K562 (cell line): ENCODE results near the gene TRIM23. TPM values are rescaled to one million over a fixed set of nuclear protein-coding genes. Genes with fewer than 3 reads are reported as not detected.

Experiments
- ATAC-seq: fragments of 200-7000 bp; cut with Tn5 transposase; 3 replicates; pipeline ENCODE4 v1.9.1; 2020; ENCODE audit warnings: moderate library complexity
- BruUV-seq: library from RNA; stranded (reverse); fragments of 400-500 nt; replicated peaks from 2 replicates; lab custom pipeline; 2021; lab: Mats Ljungman, UMichigan
- CTCF ChIA-PET: fragments of 300-600 bp; formaldehyde crosslinking; extraction: SDS; loops from one replicate; lab custom pipeline; 2021; ENCODE audit warnings: low intra/inter-chr PET ratio; lab: Yijun Ruan, JAX
- POLR2A ChIA-PET: fragments of 300-600, 350-650 bp; sonication (Branson Sonifier 250); formaldehyde crosslinking; extraction: SDS; loops from one replicate; lab custom pipeline; 2021; ENCODE audit warnings: antibody characterized with exemption, inconsistent platforms; lab: Yijun Ruan, JAX
- DNase-seq, 4 experiments: peaks; one replicate each; pipeline versions ENCODE4 v3.0.0 to v3.0.0-alpha.2; 2011 to 2018; ENCODE audit warnings: low spot score in 3 of 4, mixed read lengths in 3 of 4; ENCODE audit errors: extremely low read depth in 1 of 4
- FAIRE-seq: peaks from 2 replicates; lab custom pipeline; 2011; peaks lifted over from hg19 to GRCh38; lab: Jason Lieb, UNC
- H2AFZ ChIP-seq: 2 replicates; pipeline ENCODE4 v1.6.0; 2011; ENCODE audit warnings: low read depth, low read length, control low read depth, inconsistent platforms
- H3K27ac ChIP-seq: fragments of 200-600 bp; 3 replicates; pipeline ENCODE4 v1.8.0; 2011; ENCODE audit warnings: low read depth, mild to moderate bottlenecking, control low read depth, inconsistent platforms, low read length, moderate library complexity, mixed read lengths; ENCODE audit errors: extremely low read depth
- H3K27me3 ChIP-seq, 2 experiments: fragments of 300-600 bp in 1 of 2; 2 replicates in 1 of 2; 3 replicates in 1 of 2; pipeline versions ENCODE4 v1.6.0 to v1.8.0; 2011; ENCODE audit warnings: inconsistent platforms in 2 of 2, low read length in 2 of 2, mild to moderate bottlenecking in 1 of 2, mixed read lengths in 1 of 2, moderate library complexity in 1 of 2; ENCODE audit not compliant: control insufficient read depth in 2 of 2, insufficient read depth in 2 of 2
- H3K36me3 ChIP-seq: fragments of 300-600 bp; 3 replicates; pipeline ENCODE4 v1.8.0; 2011; ENCODE audit warnings: mild to moderate bottlenecking, low read length, inconsistent platforms; ENCODE audit not compliant: control insufficient read depth, insufficient read depth
- H3K4me1 ChIP-seq, 2 experiments: fragments of 200-600 bp in 1 of 2; replicated peaks in 1 of 2; 2 replicates in 1 of 2; 3 replicates in 1 of 2; pipeline versions ENCODE4 v1.5.1 to v1.8.0; 2011; ENCODE audit warnings: inconsistent platforms in 2 of 2, low read length in 2 of 2, mild to moderate bottlenecking in 1 of 2, mixed read lengths in 1 of 2, moderate library complexity in 1 of 2; ENCODE audit not compliant: control insufficient read depth in 2 of 2, insufficient read depth in 2 of 2
- H3K4me2 ChIP-seq: 2 replicates; pipeline ENCODE4 v1.6.1; 2011; ENCODE audit warnings: low read length, control low read depth, inconsistent platforms, mixed read lengths; ENCODE audit not compliant: insufficient read depth
- H3K4me3 ChIP-seq: fragments of 200-600 bp; sonication (generic), shearing (Covaris generic); 2 replicates; pipeline ENCODE4 v1.5.1; 2016; ENCODE audit warnings: control low read depth, inconsistent platforms
- H3K79me2 ChIP-seq: fragments of 200-600 bp; 3 replicates; pipeline ENCODE4 v1.8.0; 2011; ENCODE audit warnings: low read length, inconsistent platforms; ENCODE audit not compliant: control insufficient read depth, insufficient read depth
- H3K9ac ChIP-seq, 2 experiments: 2 replicates each; pipeline versions ENCODE4 v1.6.0 to v1.6.1; 2011; ENCODE audit warnings: low read depth in 2 of 2, low read length in 2 of 2, control low read depth in 1 of 2, inconsistent platforms in 1 of 2, mild to moderate bottlenecking in 1 of 2, mixed read lengths in 1 of 2; ENCODE audit not compliant: insufficient read depth in 1 of 2
- H3K9me1 ChIP-seq: one replicate; pipeline ENCODE4 v1.6.0; 2011; ENCODE audit warnings: inconsistent platforms, mild to moderate bottlenecking, low read length, moderate library complexity; ENCODE audit not compliant: control insufficient read depth, insufficient read depth
- H3K9me3 ChIP-seq: replicated peaks from 2 replicates; pipeline ENCODE4 v1.5.1; 2011; ENCODE audit warnings: low read depth, low read length, inconsistent platforms; ENCODE audit not compliant: control insufficient read depth, insufficient read depth
- H4K20me1 ChIP-seq: replicated peaks from 2 replicates; pipeline ENCODE4 v1.6.1; 2011; ENCODE audit warnings: low read length, inconsistent platforms, mixed read lengths; ENCODE audit not compliant: control insufficient read depth, insufficient read depth
- BCL6 ChIP-seq: fragments of 250-450 bp; sonication (Bioruptor Pico); IDR thresholded peaks from 2 replicates; pipeline ENCODE4 v1.4.0; 2020
- BRD9 ChIP-seq: fragments of 450-650 bp; IDR thresholded peaks from 2 replicates; pipeline ENCODE4 v1.6.1; 2018; ENCODE audit warnings: low read depth; ENCODE audit not compliant: partially characterized antibody
- CREB3L1 ChIP-seq: fragments of 450-650 bp; IDR thresholded peaks from 2 replicates; pipeline ENCODE4 v1.6.1; 2014; ENCODE audit warnings: low read depth, mild to moderate bottlenecking, moderate library complexity, borderline replicate concordance
- ID3 ChIP-seq, 2 experiments: fragments of 250-450 bp in 1 of 2; fragments of 450-650 bp in 1 of 2; sonication (Bioruptor Pico) in 1 of 2; IDR thresholded peaks; 2 replicates each; pipeline versions ENCODE4 v1.6.1 to v1.8.0; 2016 to 2021; ENCODE audit warnings: mild to moderate bottlenecking in 2 of 2, moderate library complexity in 2 of 2, missing compliant biosample characterization in 1 of 2, missing genetic modification characterization in 1 of 2
- ILK ChIP-seq: fragments of 450-650 bp; IDR thresholded peaks from 2 replicates; pipeline ENCODE4 v1.6.1; 2016; ENCODE audit warnings: missing genetic modification characterization, low read depth, mild to moderate bottlenecking, missing compliant biosample characterization, moderate library complexity, borderline replicate concordance
- LEF1 ChIP-seq: fragments of 450-650 bp; IDR thresholded peaks from 2 replicates; pipeline ENCODE4 v1.6.1; 2016; ENCODE audit warnings: mild to moderate bottlenecking
- MCM5 ChIP-seq: fragments of 450-650 bp; IDR thresholded peaks from 2 replicates; pipeline ENCODE4 v1.6.1; 2016; ENCODE audit warnings: low read depth
- MYBL2 ChIP-seq, 2 experiments: fragments of 450-650 bp in 1 of 2; sonication (generic) in 1 of 2; formaldehyde crosslinking in 1 of 2; IDR thresholded peaks; 2 replicates each; pipeline versions ENCODE4 v1.6.1 to v1.8.1; 2017 to 2022; ENCODE audit warnings: borderline replicate concordance in 1 of 2, inconsistent platforms in 1 of 2, low read depth in 1 of 2, mild to moderate bottlenecking in 1 of 2, missing genetic modification reagents in 1 of 2, moderate library complexity in 1 of 2
- RB1 ChIP-seq: fragments of 450-650 bp; IDR thresholded peaks from 2 replicates; pipeline ENCODE4 v1.6.1; 2017; ENCODE audit warnings: low read depth, mild to moderate bottlenecking
- RBFOX2 ChIP-seq: fragments of 200-400 bp; formaldehyde crosslinking; IDR thresholded peaks from 2 replicates; pipeline ENCODE4 v1.6.1; 2017; ENCODE audit warnings: low read depth, mild to moderate bottlenecking, low read length, moderate library complexity
- SREBF2 ChIP-seq: sonication (generic); formaldehyde crosslinking; IDR thresholded peaks from 2 replicates; pipeline ENCODE4 v1.4.0; 2020; ENCODE audit warnings: mild to moderate bottlenecking, missing genetic modification reagents
- TCFL5 ChIP-seq: fragments of 250-450 bp; sonication (Bioruptor Pico); conservative IDR thresholded peaks from 2 replicates; pipeline ENCODE4 v1.6.1; 2021; ENCODE audit warnings: mild to moderate bottlenecking, moderate library complexity, matching md5 sums
- XRCC4 ChIP-seq: IDR thresholded peaks from one replicate; pipeline ENCODE4 v1.6.1; 2011; ENCODE audit not compliant: insufficient read depth, insufficient read length; ENCODE audit errors: extremely low read depth
- ZNF253 ChIP-seq: fragments of 250-450 bp; sonication (Bioruptor Pico); conservative IDR thresholded peaks from 2 replicates; pipeline ENCODE4 v1.6.1; 2021; ENCODE audit warnings: mild to moderate bottlenecking
- ZNF696 ChIP-seq: fragments of 250-450 bp; sonication (Bioruptor Pico); conservative IDR thresholded peaks from 2 replicates; pipeline ENCODE4 v1.4.0; 2020; ENCODE audit warnings: mild to moderate bottlenecking, moderate library complexity
- ZSCAN29 ChIP-seq: fragments of 450-650 bp; IDR thresholded peaks from 2 replicates; pipeline ENCODE4 v1.6.1; 2017
- WGBS: fragments of 100-300 bp; shearing (Covaris generic); methylation state at CpG from one replicate; pipeline ENCODE4 v1.1.6; 2016; ENCODE audit warnings: low coverage, mixed read lengths; ENCODE audit not compliant: insufficient coverage; ENCODE audit errors: missing lambda C conversion rate; 5-methylcytosine and 5-hydroxymethylcytosine counted together
- in situ Hi-C: fragments of 300-500 bp; cut with MboI; formaldehyde crosslinking; loops from 4 replicates; pipeline ENCODE4 v1.15.0; 2018; ENCODE audit warnings: inconsistent platforms, mixed read lengths
- intact Hi-C: fragments of 100-400 bp; cut with micrococcal nuclease; formaldehyde crosslinking; loops from 2 replicates; pipeline ENCODE4 v1.14.2; 2022
- polyA plus RNA-seq, 8 experiments: library from polyadenylated mRNA; depleted of rRNA in 4 of 8; stranded (reverse) in 5 of 8; unstranded in 3 of 8; fragments of >200 nt; fragmentation: Nextera tagmentation in 2 of 8; fragmentation: Illumina TruSeq in 1 of 8; extraction: Ambion mirVana in 2 of 8; extraction: Trizol in 1 of 8; gene quantifications; 2 replicates each; pipeline versions ENCODE4 v1.2.1 to v1.2.3, GENCODE V29; 2011 to 2014; ENCODE audit warnings: inconsistent platforms in 1 of 8, missing spikeins in 1 of 8
- total RNA-seq, 7 experiments: library from RNA; depleted of rRNA in 6 of 7; stranded (reverse); fragments of >200 nt in 6 of 7; fragmentation: Illumina TruSeq in 2 of 7; extraction: Trizol in 2 of 7; gene quantifications; 2 replicates each; pipeline versions ENCODE4 v1.2.1 to v1.2.3, GENCODE V29; 2011 to 2021; ENCODE audit warnings: low replicate concordance in 1 of 7
- TF ChIP-seq, protein P1 (sequence below): fragments of 450-650 bp; IDR thresholded peaks from 2 replicates; pipeline ENCODE4 v1.7.0; 2016; ENCODE audit warnings: borderline replicate concordance

Gene TRIM23
- total and polyA plus RNA-seq, 9 of the 15 experiments (the other 6 are each of a cell fraction or from before 2014, with no cell fraction given): 2.4 to 8.5 (median 4.9) TPM

DNA sequence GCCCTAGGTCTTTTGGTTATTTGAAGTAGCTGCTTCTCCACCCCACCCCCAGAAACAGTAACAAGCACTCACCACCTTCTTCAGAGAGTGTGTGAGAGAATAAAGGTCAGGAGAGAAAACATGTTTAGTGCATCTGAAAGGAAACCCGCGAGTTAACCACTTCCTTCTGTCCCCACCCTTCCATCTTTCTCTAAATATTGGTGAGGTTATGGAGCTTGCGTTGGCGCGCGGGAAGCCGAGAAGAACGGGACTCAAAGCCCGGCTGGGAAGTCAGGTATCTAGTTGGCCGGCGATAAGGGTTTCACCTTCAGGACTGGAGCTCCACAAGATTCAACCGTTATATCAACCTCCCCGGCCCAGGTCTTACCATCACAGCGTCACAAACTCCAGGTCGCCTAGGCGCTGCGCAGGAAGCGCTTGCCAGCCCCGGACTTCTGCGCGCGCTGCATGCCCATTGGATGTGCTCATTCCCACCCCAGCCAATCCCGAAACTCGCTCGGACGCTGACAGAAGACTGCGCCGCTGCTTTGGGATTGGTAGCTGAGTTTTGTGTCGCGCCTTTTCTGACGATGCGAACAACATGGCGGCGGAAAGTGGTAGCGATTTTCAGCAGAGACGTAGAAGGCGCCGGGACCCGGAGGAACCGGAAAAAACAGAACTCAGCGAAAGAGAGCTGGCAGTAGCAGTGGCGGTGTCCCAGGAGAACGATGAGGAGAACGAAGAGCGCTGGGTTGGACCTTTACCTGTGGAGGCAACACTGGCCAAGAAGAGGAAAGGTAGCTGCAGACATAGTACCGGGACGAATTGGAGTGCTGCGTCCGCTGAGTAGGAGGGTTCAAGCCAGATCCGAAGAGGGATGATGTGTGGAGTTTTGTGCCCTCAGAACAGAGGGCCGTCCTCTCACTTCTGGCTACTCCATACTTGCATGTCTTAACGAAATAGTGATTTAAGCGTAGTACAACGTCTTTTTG is 61.1 kb downstream of the TRIM23 start, which contains the start of the genes CENPK and PPWD1:
CENPK (minus strand) TSS at position 438 of the 971 bp plus-strand sequence. CDS start 8,261 bp downstream, outside the sequence.
PPWD1 (plus strand) TSS at position 566 of the 971 bp plus-strand sequence; CDS start at position 581, 15 bp downstream.
- ATAC-seq: peak; percentile 99
- peak within 1 kb of the TSS; percentile 96 for H3K4me2 ChIP-seq
- H3K27me3 ChIP-seq: no peaks in the 10 kb centered on the region
- peak within 1 kb of the TSS; percentile 96 for H3K27ac ChIP-seq
- in situ Hi-C loops: no loop called here
- peak within 1 kb of the TSS; percentile 93 to 96 for H3K9ac ChIP-seq
- peak; percentile 97 for FAIRE-seq
- POLR2A ChIA-PET: interaction anchor here (0.7 to 3.2 kb wide), 23 partner anchors 10 to 309 kb away, joined by 3 to 15 read pairs (median 3); partner anchors contain the start of genes ADAMTS6 and TRIM23
- no peaks in the 10 kb centered on the region for H3K9me1 ChIP-seq
- no peaks in the 10 kb centered on the region for H3K9me3 ChIP-seq
- H3K4me3 ChIP-seq: peak within 1 kb of the TSS; percentile 78
- peaks cover 44% of the 10 kb centered on the region; the same call in 2 of the 3 replicates for H3K36me3 ChIP-seq
- CTCF ChIA-PET: no interaction called here
- no peaks in the 10 kb centered on the region; a peak in 1 of 5 replicates for H3K4me1 ChIP-seq
- intact Hi-C loops: loop anchor here (5.0 kb wide), 2 partner anchors 81 to 159 kb away; partner anchors contain the start of genes ADAMTS6, NLN and SGTB
- H4K20me1 ChIP-seq: no peaks in the 10 kb centered on the region
- peak within 1 kb of the TSS; percentile 100 for H2AFZ ChIP-seq
- peak; percentile 92 to 97 (median 94) for DNase-seq
- H3K79me2 ChIP-seq: peaks cover 71% of the 10 kb centered on the region
- BruUV-seq: TSS peak; percentile 67
- WGBS: under 1% methylated on average over 54 of the region's 54 CpGs
- no peak for TF ChIP-seq ILK (tag)
- TF ChIP-seq ZNF696 (CRISPR knock-in tag): no peak
- no peak for TF ChIP-seq ID3 (CRISPR knock-in tag; IDR thresholded peaks at IDR 0.05)
- TF ChIP-seq ID3 (tag; IDR thresholded peaks at IDR 0.05): no peak
- TF ChIP-seq RB1: peak; percentile 94
- no peak for TF ChIP-seq SREBF2 (CRISPR knock-in tag)
- TF ChIP-seq ZNF253: no peak
- no peak for TF ChIP-seq BCL6 (CRISPR knock-in tag)
- TF ChIP-seq ZSCAN29: 0 out of 2 replicates have a peak, but pooled peaks have one; percentile 55
- TF ChIP-seq RBFOX2: peak; percentile 94
- TF ChIP-seq, protein P1, sequence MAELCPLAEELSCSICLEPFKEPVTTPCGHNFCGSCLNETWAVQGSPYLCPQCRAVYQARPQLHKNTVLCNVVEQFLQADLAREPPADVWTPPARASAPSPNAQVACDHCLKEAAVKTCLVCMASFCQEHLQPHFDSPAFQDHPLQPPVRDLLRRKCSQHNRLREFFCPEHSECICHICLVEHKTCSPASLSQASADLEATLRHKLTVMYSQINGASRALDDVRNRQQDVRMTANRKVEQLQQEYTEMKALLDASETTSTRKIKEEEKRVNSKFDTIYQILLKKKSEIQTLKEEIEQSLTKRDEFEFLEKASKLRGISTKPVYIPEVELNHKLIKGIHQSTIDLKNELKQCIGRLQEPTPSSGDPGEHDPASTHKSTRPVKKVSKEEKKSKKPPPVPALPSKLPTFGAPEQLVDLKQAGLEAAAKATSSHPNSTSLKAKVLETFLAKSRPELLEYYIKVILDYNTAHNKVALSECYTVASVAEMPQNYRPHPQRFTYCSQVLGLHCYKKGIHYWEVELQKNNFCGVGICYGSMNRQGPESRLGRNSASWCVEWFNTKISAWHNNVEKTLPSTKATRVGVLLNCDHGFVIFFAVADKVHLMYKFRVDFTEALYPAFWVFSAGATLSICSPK: 0 out of 2 replicates have a peak, but pooled peaks have one; percentile 23
- TF ChIP-seq CREB3L1: no peak
- no peak for TF ChIP-seq MCM5
- TF ChIP-seq BRD9: peak; percentile 43
- no peak for TF ChIP-seq XRCC4
- no peak for TF ChIP-seq TCFL5
- TF ChIP-seq LEF1: 0 out of 2 replicates have a peak, but pooled peaks have one; percentile 29
- peak; percentile 57; the same call in 1 of the 2 replicates for TF ChIP-seq MYBL2 (IDR thresholded peaks at IDR 0.05; ENCODE audit: low read depth)
- TF ChIP-seq MYBL2 (CRISPR knock-in tag; IDR thresholded peaks at IDR 0.05; ENCODE audit: borderline replicate concordance): no peak
